ENCODE results near the gene CKAP4. TPM values are rescaled to one million over a fixed set of nuclear protein-coding genes. Genes with fewer than 3 reads are reported as not detected.

The CKAP4 gene
- total RNA-seq, 1 donor from 2014 or later: 7.7 TPM

GRCh38 chr12:106267535-106267934, 19.7 kb upstream of the CKAP4 start:
- intact Hi-C loops (cut with micrococcal nuclease): no loop called here
- Mint-ChIP-seq H3K9me3 (no peaks in the 10 kb centered on the region), H3K4me3 (no peak overlapping the region), H3K4me1 (peaks cover 11% of the 10 kb centered on the region), H3K36me3 (ENCODE audit: low read depth) (no peaks in the 10 kb centered on the region), H3K27me3 (peaks cover 38% of the 10 kb centered on the region), H3K27ac (no peak overlapping the region)
- DNase-seq: no peak

- no peak overlapping the region for H3K27ac Mint-ChIP-seq
- DNase-seq: no peak
- H3K4me1 Mint-ChIP-seq: peaks cover 11% of the 10 kb centered on the region
- H3K9me3 Mint-ChIP-seq: no peaks in the 10 kb centered on the region
- intact Hi-C loops (cut with micrococcal nuclease): no loop called here
- H3K36me3 Mint-ChIP-seq (ENCODE audit: low read depth): no peaks in the 10 kb centered on the region
- no peak overlapping the region for H3K4me3 Mint-ChIP-seq
- H3K27me3 Mint-ChIP-seq: peaks cover 45% of the 10 kb centered on the region
Observed at GRCh38 chr12:106265116-106265515, 17.3 kb upstream of the CKAP4 start.

GRCh38 chr12:106258935-106259334, 11.1 kb upstream of the CKAP4 start:
- no peaks in the 10 kb centered on the region for H3K9me3 Mint-ChIP-seq
- H3K36me3 Mint-ChIP-seq (ENCODE audit: low read depth): no peaks in the 10 kb centered on the region
- intact Hi-C loops (cut with micrococcal nuclease): no loop called here
- H3K4me3 Mint-ChIP-seq: no peak overlapping the region
- no peaks in the 10 kb centered on the region for H3K4me1 Mint-ChIP-seq
- peaks cover 23% of the 10 kb centered on the region for H3K27me3 Mint-ChIP-seq
- no peak for DNase-seq
- H3K27ac Mint-ChIP-seq: no peak overlapping the region

- Mint-ChIP-seq H3K27ac (no peak overlapping the region), H3K4me1 (no peaks in the 10 kb centered on the region), H3K4me3 (no peak overlapping the region), H3K27me3 (peaks cover 20% of the 10 kb centered on the region), H3K9me3 (no peaks in the 10 kb centered on the region), H3K36me3 (ENCODE audit: low read depth) (no peaks in the 10 kb centered on the region)
- no peak for DNase-seq
- intact Hi-C loops (cut with micrococcal nuclease): no loop called here
Observed at GRCh38 chr12:106258226-106258625, 10.4 kb upstream of the CKAP4 start.

- H3K4me1 Mint-ChIP-seq: no peaks in the 10 kb centered on the region
- no peak for DNase-seq
- no peaks in the 10 kb centered on the region for H3K9me3 Mint-ChIP-seq
- peaks cover 5% of the 10 kb centered on the region for H3K27me3 Mint-ChIP-seq
- no peak overlapping the region for H3K4me3 Mint-ChIP-seq
- H3K27ac Mint-ChIP-seq: no peak overlapping the region
- no peaks in the 10 kb centered on the region for H3K36me3 Mint-ChIP-seq (ENCODE audit: low read depth)
- intact Hi-C loops (cut with micrococcal nuclease): no loop called here
Observed at GRCh38 chr12:106256524-106256923, 8.7 kb upstream of the CKAP4 start.

- no peak overlapping the region for H3K27ac Mint-ChIP-seq
- intact Hi-C loops (cut with micrococcal nuclease): no loop called here
- peaks cover 2% of the 10 kb centered on the region for H3K27me3 Mint-ChIP-seq
- H3K36me3 Mint-ChIP-seq (ENCODE audit: low read depth): no peaks in the 10 kb centered on the region
- no peaks in the 10 kb centered on the region for H3K9me3 Mint-ChIP-seq
- no peak for DNase-seq
- H3K4me1 Mint-ChIP-seq: no peaks in the 10 kb centered on the region
- H3K4me3 Mint-ChIP-seq: no peak overlapping the region
Observed at GRCh38 chr12:106255952-106256351, 8.1 kb upstream of the CKAP4 start.

GRCh38 chr12:106255493-106255892, 7.7 kb upstream of the CKAP4 start:
- H3K4me1 Mint-ChIP-seq: no peaks in the 10 kb centered on the region
- peaks cover 5% of the 10 kb centered on the region for H3K27me3 Mint-ChIP-seq
- intact Hi-C loops (cut with micrococcal nuclease): no loop called here
- H3K4me3 Mint-ChIP-seq: no peak overlapping the region
- H3K36me3 Mint-ChIP-seq (ENCODE audit: low read depth): no peaks in the 10 kb centered on the region
- no peak for DNase-seq
- no peaks in the 10 kb centered on the region for H3K9me3 Mint-ChIP-seq
- no peak overlapping the region for H3K27ac Mint-ChIP-seq

- intact Hi-C loops (cut with micrococcal nuclease): no loop called here
- H3K4me1 Mint-ChIP-seq: no peaks in the 10 kb centered on the region
- H3K4me3 Mint-ChIP-seq: no peak overlapping the region
- no peaks in the 10 kb centered on the region for H3K9me3 Mint-ChIP-seq
- H3K36me3 Mint-ChIP-seq (ENCODE audit: low read depth): no peaks in the 10 kb centered on the region
- DNase-seq: no peak
- no peak overlapping the region for H3K27ac Mint-ChIP-seq
- peaks cover 4% of the 10 kb centered on the region for H3K27me3 Mint-ChIP-seq
Observed at GRCh38 chr12:106254724-106255123, 6.9 kb upstream of the CKAP4 start.

GRCh38 chr12:106251631-106252455, 4.0 kb upstream of the CKAP4 start:
- no peaks in the 10 kb centered on the region for H3K9me3 Mint-ChIP-seq
- peaks cover 7% of the 10 kb centered on the region for H3K4me1 Mint-ChIP-seq
- no peak overlapping the region for H3K4me3 Mint-ChIP-seq
- H3K36me3 Mint-ChIP-seq (ENCODE audit: low read depth): no peaks in the 10 kb centered on the region
- peaks cover 11% of the 10 kb centered on the region for H3K27me3 Mint-ChIP-seq
- intact Hi-C loops (cut with micrococcal nuclease): no loop called here
- no peak overlapping the region for H3K27ac Mint-ChIP-seq
- no peak for DNase-seq

GRCh38 chr12:106249411-106250135, 1.8 kb upstream of the CKAP4 start:
- Mint-ChIP-seq H3K27ac (peak overlapping the region; percentile 27), H3K36me3 (ENCODE audit: low read depth) (no peaks in the 10 kb centered on the region)

GRCh38 chr12:106248846-106249371, 1.1 kb upstream of the CKAP4 start:
- H3K27ac Mint-ChIP-seq: peak overlapping the region; percentile 45
- no peaks in the 10 kb centered on the region for H3K36me3 Mint-ChIP-seq (ENCODE audit: low read depth)
- intact Hi-C loops (cut with micrococcal nuclease): loop anchor here (2.0 to 5.0 kb wide), 3 partner anchors 33 to 108 kb away; partner anchors contain the start of genes POLR3B and TCP11L2
- peaks cover 9% of the 10 kb centered on the region for H3K4me1 Mint-ChIP-seq
- H3K9me3 Mint-ChIP-seq: no peaks in the 10 kb centered on the region
- peaks cover 12% of the 10 kb centered on the region for H3K27me3 Mint-ChIP-seq
- peak; percentile 70 for DNase-seq
- peak overlapping the region; percentile 70 for H3K4me3 Mint-ChIP-seq

More at GRCh38 chr12:106249411-106250135, 1.8 kb upstream of the CKAP4 start:
- Mint-ChIP-seq H3K4me3 (peak overlapping the region; percentile 70), H3K9me3 (no peaks in the 10 kb centered on the region), H3K4me1 (peaks cover 9% of the 10 kb centered on the region), H3K27me3 (peaks cover 12% of the 10 kb centered on the region)
- intact Hi-C loops (cut with micrococcal nuclease): loop anchor here (2.0 to 5.0 kb wide), 3 partner anchors 33 to 108 kb away; partner anchors contain the start of genes POLR3B and TCP11L2
- DNase-seq: no peak

GRCh38 chr12:106248312-106248845, 559 bp upstream of the CKAP4 start:
- H3K36me3 Mint-ChIP-seq (ENCODE audit: low read depth): no peaks in the 10 kb centered on the region
- peak overlapping the region; percentile 45 for H3K27ac Mint-ChIP-seq
- peaks cover 12% of the 10 kb centered on the region for H3K27me3 Mint-ChIP-seq

GRCh38 chr12:106246891-106247673, 738 bp downstream of the CKAP4 start:
- Mint-ChIP-seq H3K36me3 (ENCODE audit: low read depth) (no peaks in the 10 kb centered on the region), H3K27ac (peak overlapping the region; percentile 62), H3K9me3 (no peaks in the 10 kb centered on the region), H3K4me1 (peaks cover 9% of the 10 kb centered on the region), H3K27me3 (peaks cover 12% of the 10 kb centered on the region), H3K4me3 (peak overlapping the region; percentile 78)
- intact Hi-C loops (cut with micrococcal nuclease): loop anchor here (5.0 kb wide), 2 partner anchors 35 to 110 kb away; partner anchors contain the start of gene POLR3B
- DNase-seq: peak; percentile 88

More at GRCh38 chr12:106248312-106248845, 559 bp upstream of the CKAP4 start:
- Mint-ChIP-seq H3K4me1 (peaks cover 9% of the 10 kb centered on the region), H3K9me3 (no peaks in the 10 kb centered on the region), H3K4me3 (peak overlapping the region; percentile 70)
- DNase-seq: no peak
- intact Hi-C loops (cut with micrococcal nuclease): loop anchor here (2.0 to 5.0 kb wide), 3 partner anchors 34 to 109 kb away; partner anchors contain the start of genes POLR3B and TCP11L2
